H9 (cell line): ENCODE results near the gene EDAR. TPM values are rescaled to one million over a fixed set of nuclear protein-coding genes. Genes with fewer than 3 reads are reported as not detected.

Experiments used
- DNase-seq: peaks from one replicate; pipeline ENCODE4 v3.0.0-alpha.2; 2017
- H2AFZ ChIP-seq: one replicate; pipeline ENCODE4 v1.6.1; 2013; ENCODE audit warnings: mild to moderate bottlenecking, low read length, control low read depth, moderate library complexity
- H2AK5ac ChIP-seq: 2 replicates; pipeline ENCODE4 v1.6.1; 2013; ENCODE audit warnings: low read length, control low read depth, mixed read lengths; ENCODE audit not compliant: insufficient read length
- H2BK120ac ChIP-seq: one replicate; pipeline ENCODE4 v1.6.1; 2013; ENCODE audit warnings: low read depth, mild to moderate bottlenecking, low read length, control low read depth, inconsistent platforms; ENCODE audit not compliant: poor library complexity, severe bottlenecking
- H2BK12ac ChIP-seq: 2 replicates; pipeline ENCODE4 v1.6.1; 2013; ENCODE audit warnings: low read length, control low read depth, mixed read lengths, low read depth; ENCODE audit not compliant: insufficient read length
- H2BK15ac ChIP-seq: 2 replicates; pipeline ENCODE4 v1.6.1; 2013; ENCODE audit warnings: low read depth, low read length, control low read depth
- H2BK20ac ChIP-seq: one replicate; pipeline ENCODE4 v1.6.1; 2013; ENCODE audit warnings: low read depth, mild to moderate bottlenecking, low read length, control low read depth, inconsistent platforms; ENCODE audit not compliant: poor library complexity, severe bottlenecking
- H2BK5ac ChIP-seq: 2 replicates; pipeline ENCODE4 v1.6.1; 2013; ENCODE audit warnings: low read length, control low read depth, mixed read lengths; ENCODE audit not compliant: insufficient read length
- H3K14ac ChIP-seq: 2 replicates; pipeline ENCODE4 v1.6.1; 2013; ENCODE audit warnings: low read length, control low read depth; ENCODE audit not compliant: insufficient read depth
- H3K18ac ChIP-seq: 2 replicates; pipeline ENCODE4 v1.6.1; 2013; ENCODE audit warnings: low read depth, mild to moderate bottlenecking, mixed read lengths, low read length, control low read depth; ENCODE audit not compliant: insufficient read length
- H3K23ac ChIP-seq: 2 replicates; pipeline ENCODE4 v1.6.1; 2013; ENCODE audit warnings: low read length, control low read depth, mixed read lengths, low read depth; ENCODE audit not compliant: insufficient read length
- H3K23me2 ChIP-seq: 2 replicates; pipeline ENCODE4 v1.6.1; 2013; ENCODE audit warnings: low read depth, mild to moderate bottlenecking, mixed read lengths, low read length, control low read depth; ENCODE audit not compliant: insufficient read length, poor library complexity, severe bottlenecking
- H3K27ac ChIP-seq: 2 replicates; pipeline ENCODE4 v1.5.1; 2013; ENCODE audit warnings: low read length, control low read depth, mixed read lengths, low read depth; ENCODE audit not compliant: insufficient read length
- H3K27me3 ChIP-seq: 2 replicates; pipeline ENCODE4 v1.6.1; 2013; ENCODE audit warnings: low read length, control low read depth, inconsistent platforms; ENCODE audit not compliant: insufficient read depth
- H3K4ac ChIP-seq: 2 replicates; pipeline ENCODE4 v1.6.1; 2013; ENCODE audit warnings: low read depth, mild to moderate bottlenecking, control low read depth, inconsistent platforms, low read length, moderate library complexity
- H3K4me1 ChIP-seq: 2 replicates; pipeline ENCODE4 v1.6.1; 2013; ENCODE audit warnings: low read length, control low read depth, inconsistent platforms; ENCODE audit not compliant: insufficient read depth
- H3K4me2 ChIP-seq: 2 replicates; pipeline ENCODE4 v1.6.1; 2013; ENCODE audit warnings: low read length, control low read depth, mixed read lengths; ENCODE audit not compliant: insufficient read length, insufficient read depth
- H3K56ac ChIP-seq: 2 replicates; pipeline ENCODE4 v1.6.1; 2013; ENCODE audit warnings: low read depth, mild to moderate bottlenecking, mixed read lengths, low read length, control low read depth; ENCODE audit not compliant: insufficient read length
- H3K79me1 ChIP-seq: 2 replicates; pipeline ENCODE4 v1.6.1; 2013; ENCODE audit warnings: low read depth, mild to moderate bottlenecking, moderate library complexity, low read length, control low read depth, inconsistent platforms; ENCODE audit not compliant: insufficient read depth, poor library complexity, severe bottlenecking
- H3K79me2 ChIP-seq: 2 replicates; pipeline ENCODE4 v1.6.1; 2013; ENCODE audit warnings: low read length, control low read depth, inconsistent platforms; ENCODE audit not compliant: insufficient read depth
- H3K9ac ChIP-seq: 2 replicates; pipeline ENCODE4 v1.6.1; 2013; ENCODE audit warnings: low read length, control low read depth, mixed read lengths; ENCODE audit not compliant: insufficient read length; ENCODE audit errors: extremely low read depth
- H3K9me3 ChIP-seq: one replicate; pipeline ENCODE4 v1.6.1; 2013; ENCODE audit warnings: low read depth, low read length, inconsistent platforms; ENCODE audit not compliant: control insufficient read depth
- H3T11ph ChIP-seq: one replicate; pipeline ENCODE4 v1.6.1; 2013; ENCODE audit warnings: mild to moderate bottlenecking, low read length, control low read depth, inconsistent platforms
- H4K20me1 ChIP-seq: one replicate; pipeline ENCODE4 v1.6.1; 2013; ENCODE audit not compliant: control insufficient read depth, insufficient read length, insufficient read depth
- H4K5ac ChIP-seq: 2 replicates; pipeline ENCODE4 v1.6.1; 2013; ENCODE audit warnings: low read depth, mild to moderate bottlenecking, mixed read lengths, low read length, control low read depth; ENCODE audit not compliant: insufficient read length
- H4K8ac ChIP-seq: replicated peaks from 2 replicates; pipeline ENCODE4 v1.6.1; 2013; ENCODE audit warnings: low read length, control low read depth, mixed read lengths, low read depth; ENCODE audit not compliant: insufficient read length
- H4K91ac ChIP-seq: 2 replicates; pipeline ENCODE4 v1.6.1; 2013; ENCODE audit warnings: low read depth, mild to moderate bottlenecking, moderate library complexity, mixed read lengths, low read length, control low read depth; ENCODE audit not compliant: insufficient read length
- H3K27ac Mint-ChIP-seq, 3 experiments: 2 replicates in 2 of 3; 3 replicates in 1 of 3; pipeline ENCODE4 v1.8.0; 2020 to 2021; ENCODE audit warnings: mixed read lengths in 3 of 3, mild to moderate bottlenecking in 1 of 3, moderate library complexity in 1 of 3
- H3K27me3 Mint-ChIP-seq: 2 replicates; pipeline ENCODE4 v1.8.0; 2021; ENCODE audit warnings: low read depth, mild to moderate bottlenecking, moderate library complexity, mixed read lengths
- H3K36me3 Mint-ChIP-seq, 3 experiments: 2 replicates in 2 of 3; 3 replicates in 1 of 3; pipeline ENCODE4 v1.8.0; 2020 to 2021; ENCODE audit warnings: low read depth in 3 of 3, mixed read lengths in 3 of 3; ENCODE audit not compliant: insufficient read depth in 1 of 3
- H3K4me1 Mint-ChIP-seq, 2 experiments: 2 replicates each; pipeline ENCODE4 v1.8.0; 2020; ENCODE audit warnings: mixed read lengths in 2 of 2
- H3K4me3 Mint-ChIP-seq, 2 experiments: 2 replicates in 1 of 2; 3 replicates in 1 of 2; pipeline ENCODE4 v1.8.0; 2020 to 2021; ENCODE audit warnings: mild to moderate bottlenecking in 2 of 2, mixed read lengths in 2 of 2, moderate library complexity in 1 of 2
- H3K9me3 Mint-ChIP-seq, 2 experiments: 2 replicates in 1 of 2; 3 replicates in 1 of 2; pipeline ENCODE4 v1.8.0; 2020; ENCODE audit warnings: mild to moderate bottlenecking in 2 of 2, mixed read lengths in 2 of 2, moderate library complexity in 1 of 2
- CTCF ChIP-seq: fragments of 200-600 bp; sonication (generic); conservative IDR thresholded peaks from 3 replicates; pipeline ENCODE4 v1.8.0; 2021; ENCODE audit warnings: antibody characterized with exemption, mild to moderate bottlenecking
- WGBS: extraction: QIAGEN DNeasy Blood & Tissue Kit; methylation state at CpG from one replicate; pipeline ENCODE4 v1.1.7; 2013; ENCODE audit warnings: missing lambda C conversion rate, low lambda C conversion rate, mixed read lengths; ENCODE audit not compliant: insufficient read length; ENCODE audit errors: extremely low coverage; 5-methylcytosine and 5-hydroxymethylcytosine counted together
- total RNA-seq: library from RNA; stranded (reverse); gene quantifications from 2 replicates; pipeline ENCODE4 v1.2.1, GENCODE V29; 2021

The EDAR gene
- total RNA-seq, 1 experiment from 2014 or later = not detected

DNA sequence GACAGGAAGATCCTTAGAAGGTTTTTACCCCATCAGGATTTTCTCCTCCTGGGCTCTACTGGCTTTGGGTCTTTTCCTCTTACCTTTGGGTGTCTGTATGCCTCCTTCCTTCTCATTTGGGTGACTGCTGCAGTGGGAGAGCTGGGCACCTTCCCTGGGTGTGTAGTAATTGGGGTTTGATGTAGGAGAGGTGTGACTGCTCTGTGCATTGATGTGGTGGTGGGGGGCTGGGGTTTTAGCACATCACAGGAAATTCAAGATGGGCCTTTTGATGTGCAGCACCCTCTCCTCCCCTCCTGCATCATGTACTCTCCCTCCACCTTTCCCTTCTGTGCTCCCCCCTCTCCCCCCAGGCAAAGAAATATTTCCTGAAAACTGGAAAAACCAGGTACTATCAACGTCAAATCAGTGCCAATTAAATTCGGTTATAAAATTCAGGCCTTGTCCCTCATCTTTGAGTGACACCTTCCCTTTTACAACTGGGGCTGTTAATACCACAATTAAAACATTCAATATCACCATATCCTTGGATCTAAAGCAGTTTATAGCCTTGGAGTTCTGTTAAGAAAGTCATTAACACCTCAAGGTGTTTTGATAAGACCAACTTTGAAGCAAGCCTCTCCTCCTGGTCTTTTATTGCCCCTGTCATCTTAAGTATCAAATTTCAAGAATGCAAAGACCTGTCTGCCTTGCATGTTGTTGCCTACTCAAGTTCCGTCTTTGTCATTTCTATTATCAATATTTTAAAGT lies 23.3 kb downstream of the EDAR start:
- Histone ChIP-seq H3K79me2 (no peaks in the 10 kb centered on the region), H2BK12ac (no peak overlapping the region), H3K56ac (no peak overlapping the region), H3K9ac (no peak overlapping the region), H3K23me2 (no peaks in the 10 kb centered on the region), H4K8ac (no peak overlapping the region), H2BK120ac (no peak overlapping the region), H3K14ac (no peak overlapping the region), H4K20me1 (no peaks in the 10 kb centered on the region), H3K4ac (no peak overlapping the region), H2AFZ (no peak overlapping the region), H3K79me1 (no peaks in the 10 kb centered on the region), H3K23ac (no peak overlapping the region), H3K4me1 (peaks cover 2% of the 10 kb centered on the region; the same call in 1 of the 2 replicates), H2BK5ac (no peak overlapping the region), H4K91ac (no peak overlapping the region), H3T11ph (no peak overlapping the region), H3K18ac (no peak overlapping the region), H2BK15ac (no peak overlapping the region), H4K5ac (no peak overlapping the region), H3K9me3 (no peaks in the 10 kb centered on the region), H2AK5ac (no peak overlapping the region), H3K27me3 (no peaks in the 10 kb centered on the region), H2BK20ac (no peak overlapping the region), H3K4me2 (no peak overlapping the region), H3K27ac (no peak overlapping the region)
- no peak overlapping the region for H3K27ac Mint-ChIP-seq
- no peak for TF ChIP-seq CTCF
- no peaks in the 10 kb centered on the region; a peak in 1 of 7 replicates for H3K36me3 Mint-ChIP-seq
- peaks cover 29 to 31% of the 10 kb centered on the region in 2 experiments for H3K4me1 Mint-ChIP-seq
- no peaks in the 10 kb centered on the region; the same call in none of the 2 replicates for H3K27me3 Mint-ChIP-seq
- no peak for DNase-seq
- WGBS = no CpG with 5 or more reads among the region's 3 CpGs
- H3K9me3 Mint-ChIP-seq = no peaks in the 10 kb centered on the region; a peak in 1 of 5 replicates
- no peak overlapping the region; a peak in 1 of 5 replicates for H3K4me3 Mint-ChIP-seq
